Measurements from ENCODE around the gene AFF4.

DNA sequence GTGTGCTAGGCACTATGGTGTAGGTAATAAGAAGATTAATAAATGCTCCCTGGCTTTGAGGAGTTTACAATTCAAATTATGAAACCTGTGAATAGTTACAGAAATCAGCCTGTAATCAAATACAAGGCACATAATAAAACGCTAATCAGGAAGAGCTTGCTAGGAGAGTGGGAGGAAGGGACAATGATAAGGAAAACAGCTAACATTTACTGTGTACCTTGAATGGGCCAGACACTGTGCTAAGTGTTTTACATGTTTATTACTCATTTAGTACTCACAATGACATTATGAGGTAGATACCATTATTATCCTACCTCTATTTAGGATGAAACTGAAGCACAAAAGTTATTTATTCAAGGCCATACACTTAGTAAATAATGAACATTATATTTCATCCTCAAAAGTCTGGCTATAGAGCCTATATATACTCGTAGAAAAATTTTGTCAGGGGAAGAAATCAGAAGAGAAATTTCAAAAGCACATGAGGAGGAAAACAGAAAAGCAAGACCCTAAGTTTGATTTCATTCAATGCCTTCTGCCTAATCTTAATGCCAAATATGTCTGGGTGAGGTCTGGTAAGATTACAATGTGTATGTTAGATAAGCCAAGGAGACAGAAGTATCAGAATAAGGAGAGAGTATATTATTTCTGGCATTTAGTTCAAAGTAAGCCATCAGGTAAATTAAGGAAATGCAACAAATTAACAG is 35.9 kb downstream of the AFF4 start:
- TF ChIP-seq, protein P1, sequence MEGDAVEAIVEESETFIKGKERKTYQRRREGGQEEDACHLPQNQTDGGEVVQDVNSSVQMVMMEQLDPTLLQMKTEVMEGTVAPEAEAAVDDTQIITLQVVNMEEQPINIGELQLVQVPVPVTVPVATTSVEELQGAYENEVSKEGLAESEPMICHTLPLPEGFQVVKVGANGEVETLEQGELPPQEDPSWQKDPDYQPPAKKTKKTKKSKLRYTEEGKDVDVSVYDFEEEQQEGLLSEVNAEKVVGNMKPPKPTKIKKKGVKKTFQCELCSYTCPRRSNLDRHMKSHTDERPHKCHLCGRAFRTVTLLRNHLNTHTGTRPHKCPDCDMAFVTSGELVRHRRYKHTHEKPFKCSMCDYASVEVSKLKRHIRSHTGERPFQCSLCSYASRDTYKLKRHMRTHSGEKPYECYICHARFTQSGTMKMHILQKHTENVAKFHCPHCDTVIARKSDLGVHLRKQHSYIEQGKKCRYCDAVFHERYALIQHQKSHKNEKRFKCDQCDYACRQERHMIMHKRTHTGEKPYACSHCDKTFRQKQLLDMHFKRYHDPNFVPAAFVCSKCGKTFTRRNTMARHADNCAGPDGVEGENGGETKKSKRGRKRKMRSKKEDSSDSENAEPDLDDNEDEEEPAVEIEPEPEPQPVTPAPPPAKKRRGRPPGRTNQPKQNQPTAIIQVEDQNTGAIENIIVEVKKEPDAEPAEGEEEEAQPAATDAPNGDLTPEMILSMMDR (IDR thresholded peaks at IDR 0.05; ENCODE audit: low read depth, low read length), result no peak
- TF ChIP-seq EZH2phosphoT487 (IDR thresholded peaks at IDR 0.05; ENCODE audit: low read depth), result no peak
